ENCODE results near the gene RAPGEF4. TPM values are rescaled to one million over a fixed set of nuclear protein-coding genes. Genes with fewer than 3 reads are reported as not detected.

Gene RAPGEF4
- total and polyA plus RNA-seq, 9 of the 15 experiments (the other 6 are each of a cell fraction or from before 2014, with no cell fraction given) = 0.04 to 0.33 (median 0.13) TPM; not detected in 6

- TF ChIP-seq ZBTB40 (IDR thresholded peaks at IDR 0.05) = peak; percentile 31; the same call in 1 of the 2 replicates
- TF ChIP-seq ZBTB40 (CRISPR knock-in tag; IDR thresholded peaks at IDR 0.05) = no peak
- TF ChIP-seq PTBP1 (IDR thresholded peaks at IDR 0.05; ENCODE audit: low read depth, low read length) = no peak
- TF ChIP-seq ZNF184 (CRISPR knock-in tag; IDR thresholded peaks at IDR 0.05) = no peak
- no peak for TF ChIP-seq EGR1 (conservative IDR thresholded peaks at IDR 0.05)
- TF ChIP-seq PATZ1 (CRISPR knock-in tag; IDR thresholded peaks at IDR 0.05; ENCODE audit: borderline replicate concordance) = no peak
- 0 out of 2 replicates have a peak, but pooled peaks have one; percentile 15 for TF ChIP-seq ZNF830 (CRISPR knock-in tag; IDR thresholded peaks at IDR 0.05)
- peak in 1 of 2 experiments; percentile 34; a peak in 2 of 4 replicates for TF ChIP-seq UBTF (IDR thresholded peaks at IDR 0.05; ENCODE audit: borderline replicate concordance in 1 of 2, low read depth in 2 of 2, low read length in 2 of 2)
- TF ChIP-seq MTA2 (IDR thresholded peaks at IDR 0.05; ENCODE audit: low read depth) = no peak
- no peak for TF ChIP-seq BRF2 (IDR thresholded peaks at IDR 0.05; ENCODE audit: borderline replicate concordance, insufficient read depth, insufficient read length)
Observed at GRCh38 chr2:173076581-173077345, 341.1 kb downstream of the RAPGEF4 start (continued).

Measured in K562 (cell line).